Neural progenitor cell (in vitro differentiated cells): Measurements from ENCODE around the gene PSORS1C2.

Experiments
- EZH2 ChIP-seq: fragments of 200-600 bp; sonication (generic); IDR thresholded peaks from 2 replicates; pipeline ENCODE4 v1.6.1; 2017; ENCODE audit warnings: antibody characterized with exemption, mild to moderate bottlenecking, moderate library complexity
- EZH2phosphoT487 ChIP-seq: fragments of 200-600 bp; sonication (generic); IDR thresholded peaks from 2 replicates; pipeline ENCODE4 v1.6.1; 2017; ENCODE audit warnings: antibody characterized with exemption
- TF ChIP-seq, protein P1 (sequence below): fragments of 200-600 bp; sonication (generic); IDR thresholded peaks from 2 replicates; pipeline ENCODE4 v1.5.1; 2017; ENCODE audit warnings: antibody characterized with exemption, mild to moderate bottlenecking

DNA sequence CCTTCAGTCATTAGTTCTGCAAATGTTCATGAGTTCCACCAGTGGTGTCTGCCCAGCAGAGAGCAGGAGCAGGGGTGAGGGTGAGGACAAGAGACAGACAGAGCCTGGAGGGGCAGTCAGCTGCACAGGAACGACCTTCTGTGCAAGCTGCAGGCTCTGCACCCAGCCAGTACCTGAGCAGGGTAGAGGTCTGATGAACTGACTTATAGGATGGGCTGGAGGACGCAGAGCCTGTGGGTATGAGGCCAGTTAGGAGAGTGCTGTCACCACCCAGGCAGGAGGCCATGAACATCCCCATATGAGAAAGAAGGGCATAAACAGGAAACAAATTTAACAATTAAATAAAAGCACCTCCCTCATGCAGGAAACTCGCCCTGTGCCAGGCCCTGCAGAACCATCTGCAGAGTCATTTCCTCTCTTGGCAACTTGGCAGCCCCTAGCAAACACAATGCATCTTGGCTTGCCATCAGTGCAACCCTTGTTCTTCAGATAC, 44.4 kb downstream of the PSORS1C2 start:
- TF ChIP-seq, protein P1, sequence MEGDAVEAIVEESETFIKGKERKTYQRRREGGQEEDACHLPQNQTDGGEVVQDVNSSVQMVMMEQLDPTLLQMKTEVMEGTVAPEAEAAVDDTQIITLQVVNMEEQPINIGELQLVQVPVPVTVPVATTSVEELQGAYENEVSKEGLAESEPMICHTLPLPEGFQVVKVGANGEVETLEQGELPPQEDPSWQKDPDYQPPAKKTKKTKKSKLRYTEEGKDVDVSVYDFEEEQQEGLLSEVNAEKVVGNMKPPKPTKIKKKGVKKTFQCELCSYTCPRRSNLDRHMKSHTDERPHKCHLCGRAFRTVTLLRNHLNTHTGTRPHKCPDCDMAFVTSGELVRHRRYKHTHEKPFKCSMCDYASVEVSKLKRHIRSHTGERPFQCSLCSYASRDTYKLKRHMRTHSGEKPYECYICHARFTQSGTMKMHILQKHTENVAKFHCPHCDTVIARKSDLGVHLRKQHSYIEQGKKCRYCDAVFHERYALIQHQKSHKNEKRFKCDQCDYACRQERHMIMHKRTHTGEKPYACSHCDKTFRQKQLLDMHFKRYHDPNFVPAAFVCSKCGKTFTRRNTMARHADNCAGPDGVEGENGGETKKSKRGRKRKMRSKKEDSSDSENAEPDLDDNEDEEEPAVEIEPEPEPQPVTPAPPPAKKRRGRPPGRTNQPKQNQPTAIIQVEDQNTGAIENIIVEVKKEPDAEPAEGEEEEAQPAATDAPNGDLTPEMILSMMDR = no peak
- TF ChIP-seq EZH2 (no peak), EZH2phosphoT487 (no peak)
